ENCODE measurements around the gene SAMD1. TPM values are rescaled to one million over a fixed set of nuclear protein-coding genes. Genes with fewer than 3 reads are reported as not detected.
A peak's percentile ranks its signal among the peaks of the same experiment; 100 is the strongest.

The SAMD1 gene
- polyA plus RNA-seq, 2 of the 4 experiments (the other 2 are of a cell fraction): 8.4 to 28.9 TPM

GRCh38 chr19:14111486-14111885, 20.9 kb upstream of the SAMD1 start (continued):
- no peak for TF ChIP-seq SMC3 (IDR thresholded peaks at IDR 0.05)
- no peak for TF ChIP-seq BHLHE40 (IDR thresholded peaks at IDR 0.05; ENCODE audit: low read depth, low read length)
- TF ChIP-seq RAD21 (conservative IDR thresholded peaks at IDR 0.05 in 1 of 2, IDR thresholded peaks at IDR 0.05 in 1 of 2): no peak

GRCh38 chr19:14110650-14111049, 20.1 kb upstream of the SAMD1 start:
- H3K4me3 ChIP-seq: no peak overlapping the region
- ChIA-PET POLR2A (no interaction called here), CTCF (interaction anchor here (0.9 to 1.2 kb wide), 2 partner anchors 35 to 237 kb away, joined by 3 read pairs; no protein-coding TSS in a partner anchor)
- no peaks in the 10 kb centered on the region for H3K9me3 ChIP-seq
- DNase-seq (ENCODE audit: low read depth in 1 of 2, low spot score in 1 of 2): no peak
- H3K27ac ChIP-seq: no peak overlapping the region
- 75% methylated on average over 1 of the region's 2 CpGs for WGBS (ENCODE audit: missing lambda C conversion rate)
- no peak for TF ChIP-seq JUN (IDR thresholded peaks at IDR 0.05)
- TF ChIP-seq, protein P1, sequence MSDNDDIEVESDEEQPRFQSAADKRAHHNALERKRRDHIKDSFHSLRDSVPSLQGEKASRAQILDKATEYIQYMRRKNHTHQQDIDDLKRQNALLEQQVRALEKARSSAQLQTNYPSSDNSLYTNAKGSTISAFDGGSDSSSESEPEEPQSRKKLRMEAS (IDR thresholded peaks at IDR 0.05): no peak
- no peak for TF ChIP-seq ZSCAN20 (CRISPR knock-in tag; IDR thresholded peaks at IDR 0.05)
- TF ChIP-seq ATOH8 (CRISPR knock-in tag; IDR thresholded peaks at IDR 0.05; ENCODE audit: low read depth): no peak
- TF ChIP-seq FOXS1 (CRISPR knock-in tag; IDR thresholded peaks at IDR 0.05): no peak
- no peak for TF ChIP-seq KDM5A (IDR thresholded peaks at IDR 0.05)
- no peak for TF ChIP-seq ZFP36 (IDR thresholded peaks at IDR 0.05; ENCODE audit: borderline replicate concordance, partially characterized antibody)
- no peak for TF ChIP-seq TP53 (CRISPR knock-in tag; IDR thresholded peaks at IDR 0.05)
- TF ChIP-seq GATA3 (IDR thresholded peaks at IDR 0.05; ENCODE audit: borderline replicate concordance): no peak
- no peak for TF ChIP-seq SMC3 (IDR thresholded peaks at IDR 0.05)
- no peak for TF ChIP-seq NPAS2 (CRISPR knock-in tag; IDR thresholded peaks at IDR 0.05; ENCODE audit: borderline replicate concordance)
- no peak for TF ChIP-seq KDM1A (IDR thresholded peaks at IDR 0.05; ENCODE audit: low read depth)
- no peak for TF ChIP-seq HEYL (CRISPR knock-in tag; IDR thresholded peaks at IDR 0.05)
- TF ChIP-seq EP300 (IDR thresholded peaks at IDR 0.05): no peak
- peaks cover 14% of the 10 kb centered on the region for H3K4me1 ChIP-seq
- H3K4me2 ChIP-seq: no peak overlapping the region
- FAIRE-seq: no peak
- ATAC-seq: no peak

DNA sequence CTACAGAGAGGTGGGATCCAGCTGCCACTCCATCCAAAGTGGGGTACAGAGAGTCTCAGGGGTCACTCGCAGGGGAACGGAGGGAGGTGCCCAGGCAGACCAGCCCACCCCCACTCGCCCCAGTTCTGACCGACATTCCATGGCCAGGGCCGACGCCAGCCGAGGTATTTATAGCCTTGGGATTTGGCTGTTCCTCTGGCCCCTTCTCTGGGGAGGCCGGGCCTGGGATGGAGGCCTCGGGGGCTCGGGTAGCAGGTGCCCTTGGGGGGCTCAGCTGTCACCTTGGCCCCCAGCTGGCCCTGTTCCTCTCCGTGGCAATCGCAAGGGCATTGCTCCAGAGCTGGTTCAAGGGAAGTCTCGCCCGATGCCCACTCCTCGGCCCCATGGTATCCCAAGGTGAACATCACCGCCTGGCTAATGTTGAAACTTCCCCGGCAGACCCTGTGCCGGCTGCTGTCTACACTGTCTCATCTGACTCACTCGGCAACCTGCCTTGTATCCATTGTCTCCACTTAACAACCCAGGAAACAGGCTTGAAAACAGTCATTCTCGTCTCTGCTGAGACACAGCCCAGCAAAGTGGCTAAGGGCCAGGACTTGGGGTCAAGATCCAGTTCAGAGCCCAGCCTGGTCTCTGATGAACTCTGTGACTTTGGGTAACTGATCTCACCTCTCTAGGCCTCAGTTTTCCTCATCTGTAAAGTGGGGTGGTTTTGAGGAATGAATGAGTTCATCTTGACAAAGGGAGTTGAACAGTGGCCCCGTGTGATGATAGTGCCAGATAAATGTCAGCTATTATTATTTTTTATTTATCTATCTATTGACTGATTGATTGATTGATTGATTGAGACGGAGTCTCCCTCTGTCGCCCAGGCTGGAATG, 17.3 kb upstream of the SAMD1 start:
- DNase-seq (ENCODE audit: low read depth in 1 of 2, low spot score in 1 of 2) (peak; percentile 16 to 52), ATAC-seq (peak in 1 of 2 experiments; percentile 61; a peak in 2 of 6 replicates), FAIRE-seq (no peak)
- Histone ChIP-seq H3K4me3 (no peak overlapping the region), H3K4me1 (peaks cover 6% of the 10 kb centered on the region), H3K4me2 (no peak overlapping the region), H3K27ac (no peak overlapping the region), H3K9me3 (no peaks in the 10 kb centered on the region)
- 75% methylated on average over 12 of the region's 23 CpGs for WGBS (ENCODE audit: missing lambda C conversion rate)
- POLR2A ChIA-PET: no interaction called here
- TF ChIP-seq RCOR1 (IDR thresholded peaks at IDR 0.05; ENCODE audit: low read depth, low read length): no peak
- no peak for TF ChIP-seq MAZ (IDR thresholded peaks at IDR 0.05; ENCODE audit: borderline replicate concordance, low read depth, low read length)
- TF ChIP-seq ZSCAN20 (CRISPR knock-in tag; IDR thresholded peaks at IDR 0.05): no peak
- TF ChIP-seq USF2 (IDR thresholded peaks at IDR 0.05): no peak
- no peak for TF ChIP-seq JUNB (IDR thresholded peaks at IDR 0.05)
- no peak for TF ChIP-seq FOXS1 (CRISPR knock-in tag; IDR thresholded peaks at IDR 0.05)
- no peak for TF ChIP-seq KDM5A (IDR thresholded peaks at IDR 0.05)
- CTCF ChIA-PET: interaction anchor here (1.2 to 1.3 kb wide), 2 partner anchors 12 to 29 kb away, joined by 3 read pairs; partner anchors contain the start of gene ASF1B
